Keratinocyte (primary cell): Measurements from ENCODE around the gene ERICH2. TPM values are rescaled to one million over a fixed set of nuclear protein-coding genes. Genes with fewer than 3 reads are reported as not detected.

ENCODE experiments used
- DNase-seq: peaks from one replicate; pipeline ENCODE4 v3.0.0-alpha.2; 2011; ENCODE audit warnings: low read depth, missing footprints, low spot score
- FAIRE-seq: peaks from 2 replicates; lab custom pipeline; 2011; peaks lifted over from hg19 to GRCh38; lab: Jason Lieb, UNC
- H2AFZ ChIP-seq: 2 replicates; pipeline ENCODE4 v1.6.0; 2012; ENCODE audit warnings: low read length, control low read depth, inconsistent platforms; ENCODE audit not compliant: control insufficient read depth
- H3K27ac ChIP-seq: 2 replicates; pipeline ENCODE4 v1.5.1; 2011; ENCODE audit warnings: low read length; ENCODE audit not compliant: control insufficient read depth, insufficient read depth
- H3K27me3 ChIP-seq: 3 replicates; pipeline ENCODE4 v1.6.0; 2011; ENCODE audit warnings: low read length; ENCODE audit not compliant: control insufficient read depth, insufficient read depth; ENCODE audit errors: extremely low read depth
- H3K36me3 ChIP-seq, 2 experiments: 2 replicates in 1 of 2; 3 replicates in 1 of 2; pipeline ENCODE4 v1.5.1; 2011; ENCODE audit warnings: low read length in 2 of 2, mild to moderate bottlenecking in 1 of 2; ENCODE audit not compliant: control insufficient read depth in 2 of 2, insufficient read depth in 2 of 2; ENCODE audit errors: extremely low read depth in 1 of 2
- H3K4me1 ChIP-seq: 3 replicates; pipeline ENCODE4 v1.5.1; 2011; ENCODE audit warnings: low read length; ENCODE audit not compliant: control insufficient read depth, insufficient read depth; ENCODE audit errors: extremely low read depth
- H3K4me2 ChIP-seq: 3 replicates; pipeline ENCODE4 v1.6.0; 2011; ENCODE audit warnings: low read depth, low read length; ENCODE audit not compliant: control insufficient read depth, insufficient read depth; ENCODE audit errors: extremely low read depth
- H3K4me3 ChIP-seq, 3 experiments: fragments of 200-600 bp in 1 of 3; sonication (generic) in 1 of 3; 2 replicates in 2 of 3; 3 replicates in 1 of 3; pipeline ENCODE4 v1.5.1; 2011 to 2016; ENCODE audit warnings: low read length in 3 of 3, mild to moderate bottlenecking in 3 of 3, control low read depth in 2 of 3, inconsistent platforms in 1 of 3, low read depth in 1 of 3, mixed read lengths in 1 of 3, mixed run types in 1 of 3, moderate library complexity in 1 of 3; ENCODE audit not compliant: control insufficient read depth in 2 of 3, insufficient read depth in 2 of 3; ENCODE audit errors: extremely low read depth in 1 of 3
- H3K79me2 ChIP-seq: 2 replicates; pipeline ENCODE4 v1.6.0; 2012; ENCODE audit warnings: low read length; ENCODE audit not compliant: control insufficient read depth, insufficient read depth
- H3K9ac ChIP-seq: 3 replicates; pipeline ENCODE4 v1.6.0; 2011; ENCODE audit warnings: low read length; ENCODE audit not compliant: control insufficient read depth, insufficient read depth; ENCODE audit errors: extremely low read depth
- H3K9me1 ChIP-seq: 3 replicates; pipeline ENCODE4 v1.6.0; 2011; ENCODE audit warnings: low read length; ENCODE audit not compliant: control insufficient read depth, insufficient read depth; ENCODE audit errors: extremely low read depth
- H3K9me3 ChIP-seq: 2 replicates; pipeline ENCODE4 v1.5.1; 2012; ENCODE audit warnings: low read depth, low read length; ENCODE audit not compliant: control insufficient read depth
- H4K20me1 ChIP-seq: 3 replicates; pipeline ENCODE4 v1.6.0; 2011; ENCODE audit warnings: low read length; ENCODE audit not compliant: control insufficient read depth, insufficient read depth; ENCODE audit errors: extremely low read depth
- EZH2 ChIP-seq: IDR thresholded peaks from one replicate; pipeline ENCODE4 v1.6.1; 2012; ENCODE audit warnings: inconsistent platforms, mild to moderate bottlenecking, low read length, moderate library complexity
- dilution Hi-C: fragments of 300-500 bp; cut with MboI; formaldehyde crosslinking; loops from one replicate; pipeline ENCODE4 v1.7.0; 2020; ENCODE audit warnings: low sequenced_read_pairs; ENCODE audit not compliant: extremely low pct_ligation_motif_present
- polyA plus RNA-seq, 5 experiments: library from polyadenylated mRNA; depleted of rRNA in 3 of 5; stranded (reverse) in 3 of 5; stranded (forward) in 1 of 5; unstranded in 1 of 5; fragments of >200 nt; gene quantifications; 1 replicate in 1 of 5; 2 replicates in 3 of 5; 3 replicates in 1 of 5; pipeline versions ENCODE4 v1.2.1 to v1.2.3, GENCODE V29; 2011 to 2012; ENCODE audit warnings: missing spikeins in 2 of 5, low read depth in 1 of 5, low replicate concordance in 1 of 5
- TF ChIP-seq, protein P1 (sequence below), 3 experiments: IDR thresholded peaks in 1 of 3; conservative IDR thresholded peaks in 1 of 3; optimal IDR thresholded peaks in 1 of 3; 2 replicates in 2 of 3; 3 replicates in 1 of 3; pipeline versions ENCODE3 to v1.5.1; 2011; ENCODE audit warnings: low read length in 3 of 3, mild to moderate bottlenecking in 3 of 3, moderate library complexity in 2 of 3, control low read depth in 1 of 3, inconsistent platforms in 1 of 3; ENCODE audit not compliant: insufficient read depth in 2 of 3; ENCODE audit errors: extremely low read depth in 1 of 3

Gene ERICH2
- polyA plus RNA-seq, 1 donor (not counting 4 experiments of a cell fraction or from before 2014, with no cell fraction given): 1.3 TPM

DNA sequence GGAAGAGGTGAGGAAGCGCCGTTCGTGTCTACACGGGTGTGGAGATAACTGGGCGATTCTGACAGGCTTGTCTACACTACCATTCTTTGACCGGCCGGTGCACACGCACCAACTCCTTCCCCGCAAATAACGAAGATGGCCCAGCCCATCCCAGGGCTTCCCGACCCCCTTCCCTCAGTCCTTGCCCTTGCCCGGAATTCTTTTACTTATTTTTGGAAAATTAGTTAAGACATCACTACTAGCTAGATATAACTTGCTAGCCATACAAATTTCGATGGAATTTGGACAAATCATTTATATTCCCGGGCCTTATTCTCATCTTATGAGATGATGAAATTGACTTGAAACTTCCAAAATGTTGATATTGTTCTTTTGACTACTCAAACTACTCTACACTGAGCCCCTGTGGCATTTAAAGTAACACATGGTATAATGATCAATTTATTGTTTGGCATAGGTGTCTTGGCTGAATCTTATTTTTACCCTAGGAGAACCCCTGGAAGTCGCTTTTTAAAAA is 1.3 kb downstream of the ERICH2 start:
- H3K9ac ChIP-seq: peak overlapping the region; percentile 82
- H4K20me1 ChIP-seq: no peaks in the 10 kb centered on the region
- FAIRE-seq (peak; percentile 68), DNase-seq (no peak)
- no peaks in the 10 kb centered on the region for H3K79me2 ChIP-seq
- no peaks in the 10 kb centered on the region for H3K27me3 ChIP-seq
- H3K4me2 ChIP-seq: peak overlapping the region; percentile 80
- H3K9me1 ChIP-seq: no peaks in the 10 kb centered on the region
- no peaks in the 10 kb centered on the region for H3K36me3 ChIP-seq
- H3K27ac ChIP-seq: peak overlapping the region; percentile 40
- TF ChIP-seq, protein P1, sequence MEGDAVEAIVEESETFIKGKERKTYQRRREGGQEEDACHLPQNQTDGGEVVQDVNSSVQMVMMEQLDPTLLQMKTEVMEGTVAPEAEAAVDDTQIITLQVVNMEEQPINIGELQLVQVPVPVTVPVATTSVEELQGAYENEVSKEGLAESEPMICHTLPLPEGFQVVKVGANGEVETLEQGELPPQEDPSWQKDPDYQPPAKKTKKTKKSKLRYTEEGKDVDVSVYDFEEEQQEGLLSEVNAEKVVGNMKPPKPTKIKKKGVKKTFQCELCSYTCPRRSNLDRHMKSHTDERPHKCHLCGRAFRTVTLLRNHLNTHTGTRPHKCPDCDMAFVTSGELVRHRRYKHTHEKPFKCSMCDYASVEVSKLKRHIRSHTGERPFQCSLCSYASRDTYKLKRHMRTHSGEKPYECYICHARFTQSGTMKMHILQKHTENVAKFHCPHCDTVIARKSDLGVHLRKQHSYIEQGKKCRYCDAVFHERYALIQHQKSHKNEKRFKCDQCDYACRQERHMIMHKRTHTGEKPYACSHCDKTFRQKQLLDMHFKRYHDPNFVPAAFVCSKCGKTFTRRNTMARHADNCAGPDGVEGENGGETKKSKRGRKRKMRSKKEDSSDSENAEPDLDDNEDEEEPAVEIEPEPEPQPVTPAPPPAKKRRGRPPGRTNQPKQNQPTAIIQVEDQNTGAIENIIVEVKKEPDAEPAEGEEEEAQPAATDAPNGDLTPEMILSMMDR (optimal IDR thresholded peaks at IDR 0.05 in 1 of 3, IDR thresholded peaks at IDR 0.05 in 1 of 3, conservative IDR thresholded peaks at IDR 0.05 in 1 of 3; ENCODE audit: extremely low read depth in 1 of 3, insufficient read depth in 2 of 3, low read length in 3 of 3): no peak
- no peak for TF ChIP-seq EZH2
- no peaks in the 10 kb centered on the region for H3K9me3 ChIP-seq
- peak overlapping the region; percentile 82 to 88 (median 85) for H3K4me3 ChIP-seq
- H2AFZ ChIP-seq: peak overlapping the region; percentile 91
- H3K4me1 ChIP-seq: peaks cover 10% of the 10 kb centered on the region
- dilution Hi-C loops: no loop called here

DNA sequence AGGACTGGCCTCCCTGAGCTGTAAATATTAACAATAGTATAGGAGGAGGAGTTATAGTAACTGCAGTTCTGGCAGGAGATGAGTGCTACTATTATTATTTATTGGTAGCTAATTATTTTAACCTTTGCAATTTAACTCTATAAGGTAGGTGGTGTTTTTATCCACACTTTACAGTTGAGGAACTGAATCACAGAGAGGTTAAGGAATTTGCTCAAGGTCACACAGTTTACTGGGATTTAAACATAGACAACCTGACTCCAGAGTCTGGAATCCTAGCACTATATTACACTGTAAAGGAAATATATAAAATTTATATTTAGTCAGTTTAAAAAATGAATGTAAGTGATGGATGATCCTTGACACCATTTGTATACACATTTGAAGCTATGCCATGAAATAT is 2.1 kb downstream of the ERICH2 start:
- Histone ChIP-seq H3K9ac (no peak overlapping the region), H3K4me3 (peak overlapping the region in 2 of 3 experiments; percentile 6 to 21), H3K27ac (no peak overlapping the region), H3K9me3 (no peaks in the 10 kb centered on the region), H2AFZ (no peak overlapping the region), H3K4me2 (peak overlapping the region; percentile 80), H3K9me1 (no peaks in the 10 kb centered on the region), H3K79me2 (no peaks in the 10 kb centered on the region), H3K27me3 (no peaks in the 10 kb centered on the region), H3K4me1 (peaks cover 10% of the 10 kb centered on the region), H3K36me3 (no peaks in the 10 kb centered on the region), H4K20me1 (no peaks in the 10 kb centered on the region)
- FAIRE-seq (no peak), DNase-seq (no peak)
- TF ChIP-seq EZH2: no peak
- TF ChIP-seq, protein P1 (optimal IDR thresholded peaks at IDR 0.05 in 1 of 3, IDR thresholded peaks at IDR 0.05 in 1 of 3, conservative IDR thresholded peaks at IDR 0.05 in 1 of 3; ENCODE audit: extremely low read depth in 1 of 3, insufficient read depth in 2 of 3, low read length in 3 of 3): no peak
- dilution Hi-C loops: no loop called here
